GM12878 (cell line): ENCODE results near the gene ZNF302. TPM values are rescaled to one million over a fixed set of nuclear protein-coding genes. Genes with fewer than 3 reads are reported as not detected.

Experiments
- ATAC-seq: fragments of 200-7000 bp; cut with Tn5 transposase; 3 replicates; pipeline ENCODE4 v1.9.1; 2020; ENCODE audit warnings: mild to moderate bottlenecking, moderate library complexity
- BruUV-seq: library from RNA; stranded (reverse); fragments of 400-500 nt; replicated peaks from 2 replicates; lab custom pipeline; 2021; lab: Mats Ljungman, UMichigan
- CTCF ChIA-PET: fragments of 300-600 bp; sonication (Branson Sonifier 250); formaldehyde crosslinking; extraction: SDS; loops from one replicate; lab custom pipeline; 2021; ENCODE audit warnings: inconsistent platforms; lab: Yijun Ruan, JAX
- POLR2A ChIA-PET: fragments of 350-600 bp; formaldehyde crosslinking; extraction: SDS; loops from one replicate; lab custom pipeline; 2021; ENCODE audit warnings: inconsistent platforms; lab: Charles Lee
- RAD21 ChIA-PET: fragments of 300-600 bp; sonication (Branson Sonifier 250); formaldehyde crosslinking; loops from one replicate; lab custom pipeline; 2023; ENCODE audit warnings: antibody characterized with exemption; ENCODE audit not compliant: unreplicated experiment; lab: Charles Lee
- SMC1A ChIA-PET: fragments of 300-600 bp; sonication (Branson Sonifier 250); formaldehyde crosslinking; loops from one replicate; lab custom pipeline; 2023; ENCODE audit not compliant: unreplicated experiment, uncharacterized antibody; lab: Charles Lee
- DNase-seq: peaks from one replicate; pipeline ENCODE4 v3.0.0-alpha.2; 2011; ENCODE audit warnings: low read depth, low spot score
- FAIRE-seq: peaks from 3 replicates; lab custom pipeline; 2011; peaks lifted over from hg19 to GRCh38; lab: Jason Lieb, UNC
- H2AFZ ChIP-seq: 2 replicates; pipeline ENCODE4 v1.6.0; 2011; ENCODE audit warnings: low read depth, low read length, control low read depth; ENCODE audit not compliant: control insufficient read depth
- H3K27ac ChIP-seq: 2 replicates; pipeline ENCODE4 v1.5.1; 2011; ENCODE audit warnings: control low read depth; ENCODE audit not compliant: control insufficient read depth, insufficient read depth
- H3K27me3 ChIP-seq, 2 experiments: replicated peaks in 1 of 2; 2 replicates each; pipeline versions ENCODE4 v1.6.0 to v1.6.1; 2011; ENCODE audit warnings: low read length in 1 of 2; ENCODE audit not compliant: control insufficient read depth in 2 of 2, insufficient read depth in 2 of 2
- H3K36me3 ChIP-seq, 2 experiments: 2 replicates each; pipeline ENCODE4 v1.5.1; 2011; ENCODE audit warnings: low read length in 1 of 2; ENCODE audit not compliant: control insufficient read depth in 2 of 2, insufficient read depth in 2 of 2
- H3K4me1 ChIP-seq: 2 replicates; pipeline ENCODE4 v1.6.1; 2011; ENCODE audit warnings: mild to moderate bottlenecking, low read length, moderate library complexity, mixed read lengths; ENCODE audit not compliant: control insufficient read depth, insufficient read depth
- H3K4me2 ChIP-seq: 2 replicates; pipeline ENCODE4 v1.6.0; 2011; ENCODE audit warnings: control low read depth; ENCODE audit not compliant: control insufficient read depth, insufficient read depth
- H3K4me3 ChIP-seq: fragments of 200-600 bp; sonication (generic); 2 replicates; pipeline ENCODE4 v1.5.1; 2016
- H3K79me2 ChIP-seq: 2 replicates; pipeline ENCODE4 v1.6.0; 2011; ENCODE audit warnings: low read length; ENCODE audit not compliant: control insufficient read depth, insufficient read depth
- H3K9ac ChIP-seq: 2 replicates; pipeline ENCODE4 v1.8.0; 2011; ENCODE audit warnings: low read length, control low read depth, mixed read lengths; ENCODE audit not compliant: control insufficient read depth, insufficient read depth
- H3K9me3 ChIP-seq: replicated peaks from 3 replicates; pipeline ENCODE4 v1.5.1; 2011; ENCODE audit warnings: mild to moderate bottlenecking, low read length; ENCODE audit not compliant: control insufficient read depth, insufficient read depth
- H4K20me1 ChIP-seq: 2 replicates; pipeline ENCODE4 v1.6.0; 2011; ENCODE audit not compliant: control insufficient read depth, insufficient read depth
- BRCA1 ChIP-seq: IDR thresholded peaks from 2 replicates; pipeline ENCODE4 v1.6.1; 2011; ENCODE audit warnings: low read depth, low read length, improper control_type of control experiment
- HCFC1 ChIP-seq: fragments of 150-350 bp; IDR thresholded peaks from 2 replicates; pipeline ENCODE4 v1.6.1; 2014; ENCODE audit warnings: low read length
- HDAC2 ChIP-seq: fragments of 200-600 bp; sonication (generic); IDR thresholded peaks from 2 replicates; pipeline ENCODE4 v1.6.1; 2017
- KAT2A ChIP-seq: conservative IDR thresholded peaks from 2 replicates; pipeline ENCODE4 v1.6.1; 2011; ENCODE audit warnings: low read depth, low read length; ENCODE audit not compliant: control insufficient read depth
- KDM1A ChIP-seq: fragments of 200-600 bp; sonication (generic); IDR thresholded peaks from 2 replicates; pipeline ENCODE4 v1.6.1; 2016; ENCODE audit warnings: borderline replicate concordance
- MYB ChIP-seq: fragments of 150-350 bp; IDR thresholded peaks from 2 replicates; pipeline ENCODE4 v1.6.1; 2014; ENCODE audit warnings: mild to moderate bottlenecking, low read depth, low read length, borderline replicate concordance
- POU2F2 ChIP-seq: IDR thresholded peaks from 3 replicates; pipeline ENCODE4 v1.6.1; 2011; ENCODE audit warnings: low read depth, mild to moderate bottlenecking, low read length, borderline replicate concordance
- RCOR1 ChIP-seq: conservative IDR thresholded peaks from 2 replicates; pipeline ENCODE4 v1.6.1; 2012; ENCODE audit warnings: low read depth, low read length, improper control_type of control experiment
- SIX5 ChIP-seq: IDR thresholded peaks from 2 replicates; pipeline ENCODE4 v1.6.1; 2011; ENCODE audit warnings: mild to moderate bottlenecking, low read depth, low read length, moderate library complexity; ENCODE audit not compliant: severe bottlenecking
- SREBF2 ChIP-seq: IDR thresholded peaks from 2 replicates; pipeline ENCODE4 v1.6.1; 2012; ENCODE audit warnings: mild to moderate bottlenecking, low read length
- YY1 ChIP-seq: IDR thresholded peaks from 2 replicates; pipeline ENCODE4 v1.6.1; 2011; ENCODE audit warnings: low read depth, mild to moderate bottlenecking, low read length
- WGBS: methylation state at CpG from one replicate; pipeline ENCODE4 v1.1.6; 2016; ENCODE audit warnings: low lambda C conversion rate; ENCODE audit not compliant: insufficient replicate concordance, insufficient coverage; ENCODE audit errors: missing lambda C conversion rate; 5-methylcytosine and 5-hydroxymethylcytosine counted together
- in situ Hi-C: fragments of 300-500 bp; cut with MboI; formaldehyde crosslinking; loops from 9 replicates; pipeline ENCODE4 v1.14.3; 2018; ENCODE audit warnings: mixed read lengths
- intact Hi-C: fragments of 100-400 bp; cut with micrococcal nuclease; formaldehyde crosslinking; loops from one replicate; pipeline ENCODE4 v1.14.2; 2022; ENCODE audit not compliant: unreplicated experiment
- polyA plus RNA-seq, 11 experiments: library from polyadenylated mRNA; depleted of rRNA in 4 of 11; unstranded in 6 of 11; stranded (reverse) in 5 of 11; fragments of >200 nt; fragmentation: Nextera tagmentation in 4 of 11; fragmentation: Illumina TruSeq in 1 of 11; extraction: Ambion mirVana in 4 of 11; extraction: Trizol in 1 of 11; gene quantifications; 1 replicate in 1 of 11; 2 replicates in 10 of 11; pipeline versions ENCODE4 v1.2.1 to v1.2.3, GENCODE V29; 2011 to 2016; ENCODE audit warnings: inconsistent platforms in 2 of 11, missing spikeins in 2 of 11, low read depth in 1 of 11
- total RNA-seq, 4 experiments: library from RNA; depleted of rRNA in 3 of 4; stranded (reverse); fragments of >200 nt in 3 of 4; fragmentation: Illumina TruSeq in 1 of 4; extraction: Trizol in 1 of 4; gene quantifications; 2 replicates each; pipeline versions ENCODE4 v1.2.1 to v1.2.3, GENCODE V29; 2013 to 2021
- TF ChIP-seq, protein P1 (sequence below): fragments of 450-650 bp; IDR thresholded peaks from 2 replicates; pipeline ENCODE4 v1.6.1; 2014; ENCODE audit warnings: mild to moderate bottlenecking
- TF ChIP-seq, protein P2 (sequence below): fragments of 450-650 bp; IDR thresholded peaks from 2 replicates; pipeline ENCODE4 v1.6.1; 2017; ENCODE audit warnings: mild to moderate bottlenecking, low read depth, inconsistent platforms; ENCODE audit not compliant: poor library complexity, severe bottlenecking
- TF ChIP-seq, protein P3 (sequence below): fragments of 450-650 bp; IDR thresholded peaks from 2 replicates; pipeline ENCODE4 v1.6.1; 2016; ENCODE audit warnings: mild to moderate bottlenecking
- TF ChIP-seq, protein P4 (sequence below): fragments of 450-650 bp; IDR thresholded peaks from 2 replicates; pipeline ENCODE4 v1.6.1; 2016; ENCODE audit warnings: mild to moderate bottlenecking, moderate library complexity, borderline replicate concordance
- TF ChIP-seq, protein P5 (sequence below): IDR thresholded peaks from 2 replicates; pipeline ENCODE4 v1.6.1; 2012; ENCODE audit warnings: low read depth, low read length, improper control_type of control experiment

Gene ZNF302
- total and polyA plus RNA-seq, 10 of the 15 experiments (the other 5 are each of a cell fraction or from before 2014, with no cell fraction given) = 8.4 to 35.4 (median 19.7) TPM

DNA sequence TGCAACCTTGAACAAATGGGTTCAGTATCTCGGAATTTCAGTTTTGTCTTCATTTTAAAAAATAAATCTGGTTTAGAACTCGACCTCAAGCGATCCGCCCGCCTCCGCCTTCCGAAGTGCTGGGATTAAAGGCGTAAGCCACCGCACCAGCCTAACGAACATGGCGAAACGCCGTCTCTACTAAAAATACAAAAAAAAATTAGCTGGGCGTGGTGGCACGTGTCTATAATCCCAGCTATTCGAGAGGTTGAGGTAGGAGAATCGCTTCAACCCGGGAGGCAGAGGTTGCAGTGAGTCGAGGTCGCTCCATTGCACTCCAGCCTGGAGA lies 571 bp downstream of the ZNF302 start:
- peaks cover 0 to 18% of the 10 kb centered on the region in 2 experiments; a peak in 3 of 4 replicates for H3K36me3 ChIP-seq
- peak overlapping the region; percentile 94 for H2AFZ ChIP-seq
- peak overlapping the region; percentile 94 for H3K9ac ChIP-seq
- peak overlapping the region; percentile 67 for H3K4me3 ChIP-seq
- H3K27me3 ChIP-seq = no peaks in the 10 kb centered on the region
- DNase-seq (no peak), FAIRE-seq (no peak), ATAC-seq (no peak)
- peaks cover 10% of the 10 kb centered on the region for H3K4me1 ChIP-seq
- H3K9me3 ChIP-seq = peaks cover 30% of the 10 kb centered on the region
- H3K4me2 ChIP-seq = peak overlapping the region; percentile 80
- H3K27ac ChIP-seq = peak overlapping the region; percentile 95
- 13% methylated on average over 20 of the region's 20 CpGs for WGBS
- in situ Hi-C loops = no loop called here
- CTCF ChIA-PET = interaction anchor here (1.0 to 3.2 kb wide), 5 partner anchors 15 to 55 kb away, joined by 3 to 12 read pairs (median 6); no protein-coding TSS in a partner anchor
- intact Hi-C loops = loop anchor here (5.0 kb wide), 1 partner anchor 506 kb away; the partner anchor contains the start of gene LSM14A
- SMC1A ChIA-PET = no interaction called here
- RAD21 ChIA-PET = interaction anchor here (0.6 to 1.2 kb wide), 2 partner anchors 100 to 463 kb away, joined by 3 read pairs; no protein-coding TSS in a partner anchor
- POLR2A ChIA-PET = interaction anchor here (0.7 kb wide), 1 partner anchor 36 kb away, joined by 7 read pairs; no protein-coding TSS in a partner anchor
- H3K79me2 ChIP-seq = peaks cover 4% of the 10 kb centered on the region
- no peaks in the 10 kb centered on the region for H4K20me1 ChIP-seq
- TSS peak; percentile 63 for BruUV-seq
- TF ChIP-seq YY1 (peak; percentile 20; the same call in 1 of the 2 replicates), MYB (no peak), KDM1A (no peak), POU2F2 (no peak), HDAC2 (no peak), HCFC1 (no peak), KAT2A (no peak), RCOR1 (no peak), SIX5 (no peak), BRCA1 (no peak), SREBF2 (no peak)
- TF ChIP-seq, protein P1, sequence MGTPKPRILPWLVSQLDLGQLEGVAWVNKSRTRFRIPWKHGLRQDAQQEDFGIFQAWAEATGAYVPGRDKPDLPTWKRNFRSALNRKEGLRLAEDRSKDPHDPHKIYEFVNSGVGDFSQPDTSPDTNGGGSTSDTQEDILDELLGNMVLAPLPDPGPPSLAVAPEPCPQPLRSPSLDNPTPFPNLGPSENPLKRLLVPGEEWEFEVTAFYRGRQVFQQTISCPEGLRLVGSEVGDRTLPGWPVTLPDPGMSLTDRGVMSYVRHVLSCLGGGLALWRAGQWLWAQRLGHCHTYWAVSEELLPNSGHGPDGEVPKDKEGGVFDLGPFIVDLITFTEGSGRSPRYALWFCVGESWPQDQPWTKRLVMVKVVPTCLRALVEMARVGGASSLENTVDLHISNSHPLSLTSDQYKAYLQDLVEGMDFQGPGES = no peak
- TF ChIP-seq, protein P2, sequence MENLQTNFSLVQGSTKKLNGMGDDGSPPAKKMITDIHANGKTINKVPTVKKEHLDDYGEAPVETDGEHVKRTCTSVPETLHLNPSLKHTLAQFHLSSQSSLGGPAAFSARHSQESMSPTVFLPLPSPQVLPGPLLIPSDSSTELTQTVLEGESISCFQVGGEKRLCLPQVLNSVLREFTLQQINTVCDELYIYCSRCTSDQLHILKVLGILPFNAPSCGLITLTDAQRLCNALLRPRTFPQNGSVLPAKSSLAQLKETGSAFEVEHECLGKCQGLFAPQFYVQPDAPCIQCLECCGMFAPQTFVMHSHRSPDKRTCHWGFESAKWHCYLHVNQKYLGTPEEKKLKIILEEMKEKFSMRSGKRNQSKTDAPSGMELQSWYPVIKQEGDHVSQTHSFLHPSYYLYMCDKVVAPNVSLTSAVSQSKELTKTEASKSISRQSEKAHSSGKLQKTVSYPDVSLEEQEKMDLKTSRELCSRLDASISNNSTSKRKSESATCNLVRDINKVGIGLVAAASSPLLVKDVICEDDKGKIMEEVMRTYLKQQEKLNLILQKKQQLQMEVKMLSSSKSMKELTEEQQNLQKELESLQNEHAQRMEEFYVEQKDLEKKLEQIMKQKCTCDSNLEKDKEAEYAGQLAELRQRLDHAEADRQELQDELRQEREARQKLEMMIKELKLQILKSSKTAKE = no peak
- TF ChIP-seq, protein P3, sequence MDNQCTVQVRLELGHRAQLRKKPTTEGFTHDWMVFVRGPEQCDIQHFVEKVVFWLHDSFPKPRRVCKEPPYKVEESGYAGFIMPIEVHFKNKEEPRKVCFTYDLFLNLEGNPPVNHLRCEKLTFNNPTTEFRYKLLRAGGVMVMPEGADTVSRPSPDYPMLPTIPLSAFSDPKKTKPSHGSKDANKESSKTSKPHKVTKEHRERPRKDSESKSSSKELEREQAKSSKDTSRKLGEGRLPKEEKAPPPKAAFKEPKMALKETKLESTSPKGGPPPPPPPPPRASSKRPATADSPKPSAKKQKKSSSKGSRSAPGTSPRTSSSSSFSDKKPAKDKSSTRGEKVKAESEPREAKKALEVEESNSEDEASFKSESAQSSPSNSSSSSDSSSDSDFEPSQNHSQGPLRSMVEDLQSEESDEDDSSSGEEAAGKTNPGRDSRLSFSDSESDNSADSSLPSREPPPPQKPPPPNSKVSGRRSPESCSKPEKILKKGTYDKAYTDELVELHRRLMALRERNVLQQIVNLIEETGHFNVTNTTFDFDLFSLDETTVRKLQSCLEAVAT = no peak
- TF ChIP-seq, protein P4, sequence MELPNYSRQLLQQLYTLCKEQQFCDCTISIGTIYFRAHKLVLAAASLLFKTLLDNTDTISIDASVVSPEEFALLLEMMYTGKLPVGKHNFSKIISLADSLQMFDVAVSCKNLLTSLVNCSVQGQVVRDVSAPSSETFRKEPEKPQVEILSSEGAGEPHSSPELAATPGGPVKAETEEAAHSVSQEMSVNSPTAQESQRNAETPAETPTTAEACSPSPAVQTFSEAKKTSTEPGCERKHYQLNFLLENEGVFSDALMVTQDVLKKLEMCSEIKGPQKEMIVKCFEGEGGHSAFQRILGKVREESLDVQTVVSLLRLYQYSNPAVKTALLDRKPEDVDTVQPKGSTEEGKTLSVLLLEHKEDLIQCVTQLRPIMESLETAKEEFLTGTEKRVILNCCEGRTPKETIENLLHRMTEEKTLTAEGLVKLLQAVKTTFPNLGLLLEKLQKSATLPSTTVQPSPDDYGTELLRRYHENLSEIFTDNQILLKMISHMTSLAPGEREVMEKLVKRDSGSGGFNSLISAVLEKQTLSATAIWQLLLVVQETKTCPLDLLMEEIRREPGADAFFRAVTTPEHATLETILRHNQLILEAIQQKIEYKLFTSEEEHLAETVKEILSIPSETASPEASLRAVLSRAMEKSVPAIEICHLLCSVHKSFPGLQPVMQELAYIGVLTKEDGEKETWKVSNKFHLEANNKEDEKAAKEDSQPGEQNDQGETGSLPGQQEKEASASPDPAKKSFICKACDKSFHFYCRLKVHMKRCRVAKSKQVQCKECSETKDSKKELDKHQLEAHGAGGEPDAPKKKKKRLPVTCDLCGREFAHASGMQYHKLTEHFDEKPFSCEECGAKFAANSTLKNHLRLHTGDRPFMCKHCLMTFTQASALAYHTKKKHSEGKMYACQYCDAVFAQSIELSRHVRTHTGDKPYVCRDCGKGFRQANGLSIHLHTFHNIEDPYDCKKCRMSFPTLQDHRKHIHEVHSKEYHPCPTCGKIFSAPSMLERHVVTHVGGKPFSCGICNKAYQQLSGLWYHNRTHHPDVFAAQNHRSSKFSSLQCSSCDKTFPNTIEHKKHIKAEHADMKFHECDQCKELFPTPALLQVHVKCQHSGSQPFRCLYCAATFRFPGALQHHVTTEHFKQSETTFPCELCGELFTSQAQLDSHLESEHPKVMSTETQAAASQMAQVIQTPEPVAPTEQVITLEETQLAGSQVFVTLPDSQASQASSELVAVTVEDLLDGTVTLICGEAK = no peak
- TF ChIP-seq, protein P5, sequence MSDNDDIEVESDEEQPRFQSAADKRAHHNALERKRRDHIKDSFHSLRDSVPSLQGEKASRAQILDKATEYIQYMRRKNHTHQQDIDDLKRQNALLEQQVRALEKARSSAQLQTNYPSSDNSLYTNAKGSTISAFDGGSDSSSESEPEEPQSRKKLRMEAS = no peak
